HK-2 (cell line): ENCODE measurements around the gene PTGR1.
"Not testable (repeated sequence)": the region's sequence is repeated elsewhere in the genome, so short reads cannot be mapped to it uniquely, and the experiment has no call there.

Experiments used
- DNase-seq: peaks from one replicate; pipeline ENCODE4 v3.0.0-alpha.2; 2018; ENCODE audit not compliant: unreplicated experiment

The PTGR1 gene

GRCh38 chr9:111613436-111614040 is 14.1 kb upstream of the PTGR1 start:
- no peak for DNase-seq

DNA sequence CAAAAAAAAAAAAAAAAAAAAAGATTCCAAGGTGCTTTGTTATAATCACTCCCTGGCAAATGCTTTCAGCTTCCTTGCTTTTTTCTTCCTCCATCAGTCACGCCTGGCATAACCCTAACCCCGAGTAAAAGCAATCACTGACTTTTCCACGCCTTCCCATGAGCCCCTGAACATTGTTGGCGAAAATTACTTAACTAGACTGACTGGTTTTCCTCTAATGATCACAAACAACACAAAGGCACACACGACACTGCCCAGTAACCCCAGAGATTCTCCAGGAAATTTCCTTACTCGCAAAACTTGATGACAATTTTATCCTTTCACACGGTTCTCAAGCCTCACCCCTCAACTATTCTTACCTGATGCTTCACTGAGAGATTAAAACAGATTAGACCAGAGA is 11.4 kb upstream of the PTGR1 start:
- no peak for DNase-seq

- no peak for DNase-seq
Observed at GRCh38 chr9:111610149-111610548, 10.7 kb upstream of the PTGR1 start.

- no peak for DNase-seq
Observed at GRCh38 chr9:111605041-111605559, 5.7 kb upstream of the PTGR1 start.

- DNase-seq = no peak
Observed at GRCh38 chr9:111604054-111604615, 4.7 kb upstream of the PTGR1 start.

GRCh38 chr9:111603041-111603440 is 3.6 kb upstream of the PTGR1 start:
- no peak for DNase-seq

DNA sequence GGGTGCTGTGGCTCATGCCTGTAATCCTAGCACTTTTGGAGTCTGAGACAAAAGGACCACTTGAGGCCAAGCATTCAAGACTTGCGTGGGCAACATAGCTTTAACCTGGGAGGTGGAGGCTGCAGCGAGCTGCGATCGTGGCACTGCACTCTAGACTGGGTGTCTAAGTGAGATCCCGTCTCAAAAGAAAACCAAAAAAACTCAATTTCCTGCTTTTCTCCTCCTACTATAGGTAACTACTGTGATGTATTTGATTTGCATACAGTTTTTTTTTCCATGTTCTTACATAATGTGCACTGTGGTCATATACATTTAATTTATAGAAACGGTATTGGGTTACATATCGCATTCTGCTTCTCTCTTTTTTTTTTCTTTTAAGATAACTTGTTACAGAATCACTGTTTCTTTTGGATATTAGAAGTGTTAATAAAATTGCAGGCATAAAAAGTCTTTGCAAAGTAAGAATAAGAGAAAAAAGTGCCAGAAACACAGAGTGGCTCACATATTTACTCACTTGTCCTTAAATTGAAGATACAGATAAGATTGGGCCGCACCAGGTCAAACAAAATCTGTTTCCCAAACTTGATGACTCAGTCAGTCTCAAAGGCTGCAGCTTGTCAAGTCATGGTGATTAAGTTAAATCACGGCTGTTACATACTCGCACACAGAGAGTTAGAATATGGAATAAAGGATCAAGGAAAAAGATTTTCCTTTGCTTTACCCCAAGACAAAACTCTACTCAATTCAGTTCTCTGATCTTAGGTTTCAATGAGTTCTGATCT is 2.0 kb upstream of the PTGR1 start:
- DNase-seq = no peak

- DNase-seq = no peak
Observed at GRCh38 chr9:111599955-111600343, 502 bp upstream of the PTGR1 start.

DNA sequence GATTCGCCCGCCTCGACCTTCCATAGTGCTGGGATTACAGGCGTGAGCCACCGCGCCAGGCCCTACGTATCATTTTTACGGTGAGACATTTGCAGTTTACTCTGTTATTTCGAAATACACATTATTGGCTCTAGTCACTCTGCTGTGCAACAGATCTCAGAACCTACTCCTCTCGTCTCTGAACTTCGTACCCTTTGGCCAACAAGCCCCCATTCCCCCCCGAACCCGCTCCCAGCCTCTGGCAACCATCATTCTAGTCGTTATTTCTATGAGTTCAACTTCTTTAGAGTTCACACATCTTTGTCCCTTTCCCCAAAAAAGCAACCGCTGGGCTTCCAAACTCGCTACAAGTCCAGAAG is 735 bp downstream of the PTGR1 start:
- DNase-seq = peak; percentile 42

DNA sequence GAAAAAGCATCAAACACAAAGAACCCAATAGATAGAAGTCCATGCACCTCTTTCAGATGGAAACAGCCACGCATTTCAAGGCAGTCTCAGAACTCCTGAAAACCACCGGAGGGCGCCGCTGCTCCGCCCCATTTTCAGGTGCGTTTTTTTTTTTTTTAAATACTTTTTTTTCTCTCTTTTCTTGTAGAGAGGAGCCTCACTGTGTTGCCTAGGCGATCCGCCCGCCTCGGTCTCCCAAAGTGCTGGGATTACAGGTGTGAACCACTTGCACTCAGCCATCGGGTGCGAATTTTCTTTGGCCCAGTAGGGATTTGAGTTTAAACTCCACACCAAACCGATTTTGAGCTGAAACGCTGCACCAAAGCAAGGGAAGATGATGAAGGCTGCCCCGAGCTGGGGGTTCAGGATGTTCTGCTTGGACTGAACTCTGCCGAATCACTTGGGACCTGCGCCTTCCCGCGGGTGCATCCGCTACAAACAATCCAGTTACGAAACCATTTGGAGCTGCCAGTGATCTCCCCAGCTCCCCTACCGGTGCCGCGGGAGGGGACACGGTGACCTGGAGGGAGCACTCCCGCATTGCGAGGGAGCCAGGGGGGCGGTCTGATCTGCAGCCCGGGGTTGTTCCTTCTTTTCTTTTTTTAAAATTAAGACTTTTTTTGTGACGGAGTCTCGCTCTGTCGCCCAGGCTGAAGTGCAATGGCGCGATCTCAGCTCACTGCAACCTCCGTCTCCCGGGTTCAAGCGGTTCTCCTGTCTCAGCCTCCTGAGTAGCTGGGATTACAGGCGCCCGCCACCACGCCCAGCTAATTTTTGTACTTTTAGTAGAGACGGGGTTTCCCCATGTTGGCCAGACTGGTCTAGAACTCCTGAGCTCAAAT is 1.4 kb downstream of the PTGR1 start:
- peak; percentile 62 for DNase-seq

GRCh38 chr9:111588846-111589245 is 10.6 kb downstream of the PTGR1 start:
- no peak for DNase-seq

GRCh38 chr9:111586378-111586777 is 13.1 kb downstream of the PTGR1 start:
- DNase-seq = no peak

- no peak for DNase-seq
Observed at GRCh38 chr9:111582888-111583287, 16.6 kb downstream of the PTGR1 start.

- DNase-seq = no peak
Observed at GRCh38 chr9:111572950-111573604, 26.4 kb downstream of the PTGR1 start.

DNA sequence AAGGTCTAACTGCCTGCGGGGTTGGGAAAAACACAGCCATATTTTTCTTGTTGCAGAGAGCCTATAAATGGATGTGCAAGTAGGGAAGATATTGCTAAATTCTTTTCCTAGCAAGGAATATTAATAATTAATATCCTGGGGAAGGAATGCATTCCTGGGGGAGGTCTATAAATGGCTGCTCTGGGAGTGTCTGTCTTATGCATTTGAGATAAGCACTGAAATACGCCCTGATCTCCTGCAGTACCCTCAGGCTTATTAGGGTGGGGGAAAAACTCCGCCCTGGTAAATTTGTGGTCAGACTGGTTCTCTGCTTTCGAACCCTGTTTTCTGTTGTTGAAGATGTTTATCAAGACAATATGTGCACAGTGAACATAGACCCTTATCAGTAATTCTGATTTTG is 31.3 kb downstream of the PTGR1 start:
- not testable (repeated sequence) for DNase-seq

DNA sequence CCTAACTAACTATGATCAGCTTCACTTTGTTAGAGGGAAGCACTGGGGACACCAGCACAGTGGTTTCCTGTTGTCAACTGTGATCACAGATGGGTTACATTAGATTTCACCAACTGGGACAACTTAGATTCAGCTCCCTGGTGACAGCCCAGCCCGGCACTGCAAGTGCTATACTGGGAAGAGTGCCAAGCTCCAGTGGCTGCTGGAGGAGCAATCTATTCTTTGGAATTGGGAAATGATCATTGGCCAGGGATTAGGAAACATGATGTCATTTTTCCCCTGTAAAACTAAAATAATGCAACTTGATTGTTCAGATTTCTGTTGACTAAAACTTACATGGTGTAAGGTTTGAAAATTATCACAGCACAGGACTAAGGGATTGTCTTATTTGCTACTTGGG is 33.2 kb downstream of the PTGR1 start:
- DNase-seq = no peak

DNA sequence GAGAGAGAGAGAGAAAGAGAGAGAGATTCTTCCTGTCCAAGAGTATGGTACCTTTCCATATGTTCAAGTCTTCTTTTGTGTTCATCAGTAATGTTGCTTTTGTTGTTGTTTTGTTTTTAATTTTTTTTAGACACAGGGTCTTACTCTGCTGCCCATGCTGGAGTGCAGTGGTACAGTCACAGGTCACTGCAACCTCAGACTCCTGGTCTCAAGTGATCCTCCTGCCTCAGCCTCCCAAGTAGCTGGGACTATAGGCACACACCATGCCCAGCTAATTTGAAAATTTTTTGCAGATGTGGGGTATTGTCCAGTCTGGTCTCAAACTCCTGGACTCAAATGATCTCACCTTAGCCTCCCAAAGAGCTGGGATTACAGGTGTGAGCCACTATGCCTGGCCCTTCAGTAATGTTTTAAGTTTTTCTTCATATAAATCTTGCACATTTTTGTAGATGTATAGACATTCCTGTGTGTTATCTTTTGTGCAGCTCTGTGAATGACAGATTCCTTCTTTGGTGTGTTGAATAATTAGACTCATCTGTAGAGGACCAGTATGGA is 38.2 kb downstream of the PTGR1 start:
- DNase-seq = no peak

- peak; percentile 14 for DNase-seq
Observed at GRCh38 chr9:111559000-111559610, 40.3 kb downstream of the PTGR1 start.

GRCh38 chr9:111555425-111555824 is 44.0 kb downstream of the PTGR1 start:
- not testable (repeated sequence) for DNase-seq

DNA sequence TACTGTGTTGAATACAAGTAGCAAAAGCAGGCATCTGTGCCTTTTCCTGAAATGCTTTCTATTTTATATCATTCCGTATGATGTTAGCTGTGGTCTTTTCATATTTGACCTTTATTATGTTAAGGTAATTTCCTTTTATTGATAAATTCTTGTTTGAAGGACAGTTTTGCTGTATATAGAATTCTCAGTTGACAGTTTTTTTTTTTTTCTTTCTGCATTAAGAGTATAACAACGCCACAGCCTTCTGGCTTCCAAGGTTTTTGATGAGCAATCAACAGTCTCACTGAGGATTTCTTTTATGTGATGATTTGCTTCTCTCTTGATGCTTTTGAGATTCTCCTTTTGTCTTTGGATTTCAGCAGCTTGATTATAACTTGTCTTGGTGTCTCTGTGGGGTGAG is 50.8 kb downstream of the PTGR1 start:
- DNase-seq = no peak
